ENCODE measurements around the gene RUNX1.

DNA sequence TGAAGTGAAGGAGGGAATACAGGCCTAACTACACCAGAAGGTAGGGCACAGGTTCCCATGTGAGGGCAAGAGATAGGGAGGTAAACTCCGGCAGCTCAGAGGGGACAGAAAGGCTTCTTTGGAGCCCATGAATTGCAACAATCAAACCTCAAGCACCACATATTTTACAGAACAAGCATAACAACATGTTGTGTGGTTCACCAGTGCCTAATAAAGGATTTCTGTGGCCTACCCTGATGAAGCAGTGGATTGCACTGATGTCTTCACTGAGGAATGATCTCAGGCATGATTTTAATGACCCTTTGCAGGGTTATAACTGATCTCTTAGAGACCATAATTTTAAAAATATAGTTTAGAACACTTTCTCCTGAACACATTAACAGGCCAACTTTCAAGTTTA is 77.4 kb downstream of the RUNX1 start:
- TF ChIP-seq, protein P1, sequence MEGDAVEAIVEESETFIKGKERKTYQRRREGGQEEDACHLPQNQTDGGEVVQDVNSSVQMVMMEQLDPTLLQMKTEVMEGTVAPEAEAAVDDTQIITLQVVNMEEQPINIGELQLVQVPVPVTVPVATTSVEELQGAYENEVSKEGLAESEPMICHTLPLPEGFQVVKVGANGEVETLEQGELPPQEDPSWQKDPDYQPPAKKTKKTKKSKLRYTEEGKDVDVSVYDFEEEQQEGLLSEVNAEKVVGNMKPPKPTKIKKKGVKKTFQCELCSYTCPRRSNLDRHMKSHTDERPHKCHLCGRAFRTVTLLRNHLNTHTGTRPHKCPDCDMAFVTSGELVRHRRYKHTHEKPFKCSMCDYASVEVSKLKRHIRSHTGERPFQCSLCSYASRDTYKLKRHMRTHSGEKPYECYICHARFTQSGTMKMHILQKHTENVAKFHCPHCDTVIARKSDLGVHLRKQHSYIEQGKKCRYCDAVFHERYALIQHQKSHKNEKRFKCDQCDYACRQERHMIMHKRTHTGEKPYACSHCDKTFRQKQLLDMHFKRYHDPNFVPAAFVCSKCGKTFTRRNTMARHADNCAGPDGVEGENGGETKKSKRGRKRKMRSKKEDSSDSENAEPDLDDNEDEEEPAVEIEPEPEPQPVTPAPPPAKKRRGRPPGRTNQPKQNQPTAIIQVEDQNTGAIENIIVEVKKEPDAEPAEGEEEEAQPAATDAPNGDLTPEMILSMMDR (IDR thresholded peaks at IDR 0.05 in 8 of 11, conservative IDR thresholded peaks at IDR 0.05 in 3 of 11): no peak
- no peak for TF ChIP-seq POLR2A (IDR thresholded peaks at IDR 0.05)
- TF ChIP-seq POLR2AphosphoS5 (IDR thresholded peaks at IDR 0.05): no peak

All from spleen (tissue), 7 donors.